ENCODE results near the gene VANGL1.
"Not testable (repeated sequence)": the region's sequence is repeated elsewhere in the genome, so short reads cannot be mapped to it uniquely, and the experiment has no call there.

The VANGL1 gene

DNA sequence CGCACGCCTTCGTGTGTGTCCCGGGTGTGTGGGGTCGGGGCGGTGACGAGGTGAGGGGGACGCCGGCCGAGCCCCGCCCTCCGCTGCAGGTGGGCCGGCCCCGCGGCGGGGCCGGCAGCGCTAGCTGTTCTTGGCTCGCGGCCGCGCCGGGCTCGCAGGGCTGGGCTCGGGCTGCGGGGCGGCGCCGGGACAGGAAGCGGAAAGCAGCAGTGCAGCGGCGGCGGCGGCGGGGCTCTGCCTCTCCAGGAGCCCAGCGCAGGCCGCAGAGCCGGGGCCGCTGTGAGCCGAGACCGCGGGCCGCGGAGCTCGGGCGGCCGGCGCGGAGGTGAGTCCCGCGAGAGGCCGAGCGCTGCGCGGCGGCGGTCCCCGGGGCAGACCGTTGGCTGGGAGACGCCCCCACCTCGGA is at the start of gene VANGL1:
VANGL1 (plus strand) TSS at position 209 of the 406 bp plus-strand sequence. CDS start 9,444 bp downstream, outside the sequence.
- no peak for DNase-seq

- no peak for DNase-seq
These were observed 49.5 kb upstream of the VANGL1 start for GRCh38 chr1:115592264-115592663.

DNA sequence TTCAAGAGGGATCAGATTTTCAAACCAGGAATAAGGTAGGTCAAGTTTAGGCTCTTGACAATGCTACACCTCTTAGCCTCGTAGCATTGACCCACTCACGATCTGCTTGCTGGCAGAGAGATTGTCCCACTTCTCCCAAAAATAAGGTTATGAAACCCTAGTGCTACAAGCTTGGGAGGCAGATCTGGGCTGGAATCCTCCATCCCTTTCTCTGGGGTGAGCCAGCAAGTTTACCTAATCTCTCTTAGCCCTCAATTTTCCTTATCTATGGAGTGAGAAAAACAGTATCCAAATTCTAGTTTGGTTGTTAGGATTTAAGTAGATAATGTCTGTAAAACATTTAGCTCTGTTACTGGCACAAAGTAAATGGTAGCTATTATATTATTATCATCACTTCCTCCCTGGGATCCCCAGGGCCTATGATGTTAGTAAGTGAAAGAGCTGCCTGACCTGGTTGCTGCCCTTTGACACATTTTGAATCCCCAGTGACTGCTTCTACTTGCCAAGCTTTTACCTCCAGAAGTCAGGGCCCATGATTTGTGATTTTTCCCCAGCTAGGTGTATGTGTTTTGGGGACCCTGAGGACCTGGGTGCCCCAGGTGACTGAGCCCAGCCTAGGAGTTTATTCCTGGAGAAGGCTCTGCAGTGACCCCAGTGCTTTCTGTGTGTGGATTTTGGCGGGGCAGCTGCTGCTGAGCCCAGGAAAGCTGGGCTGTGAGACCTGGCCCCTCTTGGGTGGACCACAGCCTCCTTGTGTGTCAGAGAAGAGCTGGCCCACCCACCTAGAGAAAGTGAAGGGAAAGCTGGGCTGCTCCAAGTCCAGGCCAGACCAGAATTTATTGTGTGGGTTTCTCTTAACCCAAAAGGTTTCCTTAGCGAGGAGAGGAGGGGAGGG is 48.2 kb upstream of the VANGL1 start:
- no peak for DNase-seq

GRCh38 chr1:115594600-115594999 is 47.2 kb upstream of the VANGL1 start:
- DNase-seq: no peak

GRCh38 chr1:115595279-115596079 is 46.3 kb upstream of the VANGL1 start:
- peak; percentile 31 for DNase-seq

DNA sequence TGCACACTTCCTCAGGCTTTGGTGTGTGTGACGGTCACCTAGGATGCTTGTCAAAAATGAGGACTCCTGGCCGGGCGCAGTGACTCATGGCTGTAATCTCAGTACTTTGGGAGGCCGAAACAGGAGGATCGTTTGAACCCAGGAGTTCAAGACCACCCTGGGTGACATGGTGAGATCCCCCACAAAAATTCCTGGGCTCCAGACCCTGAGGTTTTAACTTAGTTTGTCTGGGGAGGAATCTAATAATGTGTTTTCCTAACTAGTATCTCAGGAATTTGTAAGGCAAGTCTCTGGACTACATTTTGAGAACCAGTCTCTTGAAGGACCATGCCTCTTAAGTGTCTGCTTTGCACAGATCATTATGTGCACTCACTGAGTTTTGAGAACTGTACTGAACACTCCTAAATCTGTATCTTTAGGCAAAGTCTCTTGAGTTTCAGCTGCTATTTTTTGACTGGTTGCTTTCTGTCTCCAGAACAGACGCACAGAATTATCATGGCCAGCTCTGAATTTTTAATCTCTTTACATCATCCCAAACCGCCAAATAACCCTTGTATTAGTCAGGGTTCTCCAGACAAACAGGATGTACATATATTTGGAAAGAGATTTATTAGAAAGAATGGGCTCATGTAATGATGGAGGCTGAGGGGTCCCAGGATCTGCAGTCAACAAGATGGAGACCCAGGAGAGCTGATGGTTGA is 45.5 kb upstream of the VANGL1 start:
- DNase-seq: no peak

DNA sequence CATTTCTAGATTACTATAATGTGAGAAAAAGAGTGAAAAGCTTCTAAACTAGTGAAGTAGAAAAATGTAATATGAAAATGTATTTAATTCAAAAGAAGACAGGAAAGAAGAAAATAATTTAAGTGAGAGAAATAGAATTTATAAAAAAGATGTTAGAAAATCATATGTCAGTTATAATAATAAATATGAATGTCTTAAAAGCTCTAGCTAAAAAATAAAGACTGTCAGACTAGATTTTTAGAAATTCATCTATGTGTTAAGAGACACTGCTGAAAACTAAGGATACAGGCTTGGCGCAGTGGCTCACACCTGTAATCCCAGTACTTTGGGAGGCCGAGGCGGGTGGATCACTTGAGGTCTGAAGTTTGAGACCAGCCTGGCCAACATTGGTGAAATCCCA is 37.3 kb upstream of the VANGL1 start:
- no peak for DNase-seq

DNA sequence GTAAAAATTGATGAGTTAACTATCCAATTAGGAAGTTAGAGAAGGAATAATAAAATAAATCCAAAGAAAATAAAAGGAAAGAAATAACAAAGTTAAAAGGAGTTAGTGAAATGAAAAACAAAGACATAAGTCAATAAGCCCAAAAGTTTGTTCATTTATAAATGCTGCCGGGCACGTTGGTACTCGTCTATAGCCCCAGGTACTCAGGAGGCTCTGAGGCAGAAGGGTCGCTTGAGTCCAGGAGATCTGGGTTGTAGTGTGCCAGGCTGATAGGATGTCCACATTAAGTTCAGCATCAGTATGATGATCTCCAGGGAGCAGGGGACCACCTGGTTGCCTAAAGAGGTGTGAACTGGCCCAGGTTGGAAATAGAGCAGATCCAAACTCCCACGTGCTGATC is 35.5 kb upstream of the VANGL1 start:
- DNase-seq: no peak

GRCh38 chr1:115609021-115609420 is 32.7 kb upstream of the VANGL1 start:
- DNase-seq: no peak

GRCh38 chr1:115613767-115614166 is 28.0 kb upstream of the VANGL1 start:
- no peak for DNase-seq

DNA sequence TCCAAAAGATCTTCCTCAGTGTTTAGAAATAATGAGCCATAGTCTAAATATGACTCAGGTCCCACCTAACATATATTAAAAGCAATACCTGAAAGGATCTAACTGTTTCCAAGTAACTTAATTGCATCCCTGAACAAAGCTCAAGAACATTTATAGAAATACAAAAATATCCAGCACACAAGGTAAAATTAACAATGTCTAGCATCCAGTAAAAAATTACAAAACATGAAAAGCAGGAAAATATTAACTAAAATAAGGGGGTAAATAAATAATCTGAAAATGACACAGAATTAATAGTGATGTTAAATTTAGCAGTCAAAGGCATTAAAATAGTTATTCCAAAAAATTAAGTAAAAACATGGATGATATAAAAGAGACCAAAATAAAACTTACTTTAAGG is 21.3 kb upstream of the VANGL1 start:
- DNase-seq: no peak

DNA sequence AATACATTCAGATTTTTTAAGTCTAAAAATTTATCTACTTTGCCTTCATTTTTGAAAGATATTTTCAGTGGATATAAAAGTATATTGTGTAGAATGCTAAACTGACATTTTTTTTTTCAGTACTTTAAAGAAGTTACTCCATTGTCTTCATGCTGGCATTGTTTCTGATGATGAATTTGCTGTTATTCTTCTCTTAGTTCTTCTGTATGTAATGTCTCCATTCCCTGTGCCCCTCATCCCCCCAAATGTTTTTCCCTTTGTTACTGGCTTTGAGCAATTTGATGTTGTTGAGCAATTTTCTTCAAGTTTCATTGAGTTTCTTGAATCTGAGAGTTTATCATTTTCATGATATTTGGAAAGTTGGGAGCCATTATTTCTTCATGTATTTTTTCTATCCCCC is 20.8 kb upstream of the VANGL1 start:
- no peak for DNase-seq

- no peak for DNase-seq
These were observed 16.9 kb upstream of the VANGL1 start for GRCh38 chr1:115624859-115625258.

GRCh38 chr1:115630342-115630741 is 11.4 kb upstream of the VANGL1 start:
- DNase-seq: no peak

DNA sequence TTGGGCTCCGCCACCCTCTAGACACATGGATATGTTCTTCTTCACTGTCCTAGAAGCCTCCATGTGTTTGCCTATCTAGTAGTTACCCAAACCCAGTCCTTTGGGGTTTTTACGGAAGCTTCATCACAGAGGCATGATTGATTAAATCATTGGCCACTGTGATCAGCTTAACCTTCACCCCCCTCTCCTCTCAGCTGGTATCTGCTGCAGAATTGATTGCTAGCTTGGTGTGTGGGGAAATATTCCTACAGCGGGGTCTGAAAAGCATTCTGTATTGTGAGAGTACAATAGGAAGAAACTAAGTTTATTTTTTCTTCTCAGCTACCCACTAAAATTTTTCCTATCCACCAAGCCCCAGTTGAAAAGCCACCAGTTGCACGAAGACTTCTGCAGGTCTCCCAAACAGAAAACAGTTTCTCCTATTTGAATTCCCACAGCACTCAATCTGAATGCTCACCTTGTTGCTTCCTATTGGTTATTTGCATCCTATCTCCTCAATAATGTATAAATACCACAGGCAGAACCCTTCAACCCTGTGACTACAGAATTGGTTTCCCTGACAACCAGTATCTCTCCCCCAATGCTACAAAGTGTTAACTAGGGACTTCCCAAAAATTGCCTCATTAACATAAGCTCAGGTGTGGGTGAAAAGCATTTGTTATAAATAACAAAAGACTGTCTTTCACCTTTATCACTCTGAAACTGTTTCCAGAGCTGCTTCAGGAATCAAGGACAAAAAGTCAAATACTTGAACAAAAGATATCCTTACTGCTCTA is 9.3 kb upstream of the VANGL1 start:
- no peak for DNase-seq

DNA sequence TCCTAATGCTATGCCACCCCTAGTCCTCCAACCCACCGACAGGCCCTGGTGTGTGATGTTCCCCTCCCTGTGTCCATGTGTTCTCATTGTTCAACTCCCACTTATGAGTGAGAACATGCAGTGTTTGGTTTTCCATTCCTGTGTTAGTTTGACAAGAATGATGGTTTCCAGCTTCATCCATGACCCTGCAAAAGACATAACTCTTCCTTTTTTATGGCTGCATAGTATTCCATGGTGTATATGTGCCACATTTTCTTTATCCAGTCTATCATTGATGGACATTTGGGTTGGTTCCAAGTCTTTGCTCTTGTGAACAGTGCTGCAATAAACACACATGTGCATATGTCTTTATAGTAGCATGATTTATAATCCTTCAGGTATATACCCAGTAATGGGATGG is 8.2 kb upstream of the VANGL1 start:
- DNase-seq: not testable (repeated sequence)

DNA sequence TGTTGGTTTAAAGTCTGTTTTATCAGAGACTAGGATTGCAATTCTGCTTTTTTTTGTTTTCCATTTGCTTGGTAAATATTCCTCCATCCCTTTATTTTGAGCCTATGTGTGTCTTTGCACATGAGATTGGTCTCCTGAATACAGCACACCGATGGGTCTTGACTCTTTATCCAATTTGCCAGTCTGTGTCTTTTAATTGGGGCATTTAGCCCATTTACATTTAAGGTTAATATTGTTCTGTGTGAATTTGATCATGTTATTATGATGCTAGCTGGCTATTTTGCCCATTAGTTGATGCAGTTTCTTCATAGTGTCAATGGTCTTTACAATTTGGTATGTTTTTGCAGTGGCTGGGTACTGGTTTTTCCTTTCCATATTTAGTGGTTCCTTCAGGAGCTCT is 4.5 kb upstream of the VANGL1 start:
- DNase-seq: not testable (repeated sequence)

- DNase-seq: no peak
These were observed 1.4 kb upstream of the VANGL1 start for GRCh38 chr1:115640384-115640783.

DNA sequence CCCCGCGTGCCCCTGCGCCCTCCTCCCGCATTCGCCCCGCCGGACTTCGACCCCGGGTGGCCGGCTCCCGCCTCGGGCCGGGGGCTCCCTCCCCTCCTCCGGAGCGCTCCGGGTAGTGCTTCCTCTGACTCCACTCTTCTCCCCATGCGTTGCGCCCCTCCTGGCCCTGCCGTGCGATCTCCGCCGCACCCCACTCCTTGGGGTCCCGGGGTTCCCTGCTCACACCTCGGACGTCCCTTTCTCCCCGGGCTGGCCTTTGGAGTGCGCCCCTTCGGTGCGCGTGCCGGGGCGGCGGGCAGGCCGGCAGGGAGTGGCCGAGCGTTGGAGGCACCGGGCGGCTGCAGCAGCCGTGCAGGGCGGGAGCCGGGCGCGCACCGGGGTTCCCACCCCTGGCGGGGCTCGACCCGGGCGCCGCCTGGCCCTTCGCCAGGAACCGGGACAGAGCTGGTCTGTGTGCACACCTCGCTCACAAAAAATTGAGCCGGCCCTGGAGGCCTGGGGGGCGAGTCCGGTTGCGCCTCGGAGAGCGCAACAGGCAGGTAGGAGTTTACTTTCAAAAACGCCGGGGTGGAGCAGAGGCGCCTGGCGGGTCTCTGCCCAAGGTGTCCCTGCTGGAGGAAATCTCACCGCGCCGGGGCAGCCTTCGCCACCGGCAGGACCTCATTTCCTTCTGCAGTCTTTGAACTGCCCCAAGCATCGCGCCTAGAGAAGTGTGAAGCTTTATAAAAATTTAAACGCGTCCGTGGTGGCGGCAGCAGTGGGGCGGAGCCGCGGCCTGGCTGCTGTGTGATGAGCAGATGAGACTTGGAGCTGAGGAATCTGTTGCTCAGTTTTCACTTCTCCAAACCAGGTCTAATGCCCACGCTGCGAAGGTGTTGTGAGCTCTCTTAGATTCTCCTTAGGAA is 650 bp downstream of the VANGL1 start:
- DNase-seq: no peak

DNA sequence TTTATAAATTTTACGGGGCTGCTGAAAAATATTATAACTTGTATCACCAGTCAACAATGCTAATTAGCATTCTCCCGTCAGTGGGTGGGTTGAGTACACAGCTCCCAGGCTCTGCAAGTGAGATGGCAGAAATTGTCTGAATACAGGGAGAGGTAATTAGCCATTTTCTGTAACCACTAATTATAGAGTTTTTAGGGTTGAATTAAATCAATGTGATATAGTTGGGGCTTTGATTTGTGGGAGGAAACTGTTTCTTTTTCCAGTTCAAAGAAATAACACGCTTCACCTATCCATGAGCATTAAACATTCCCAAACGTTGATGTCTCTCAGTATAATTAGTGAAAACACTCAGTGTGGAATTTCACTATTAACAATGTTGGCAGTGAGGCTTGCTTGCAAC is 1.5 kb downstream of the VANGL1 start:
- no peak for DNase-seq

DNA sequence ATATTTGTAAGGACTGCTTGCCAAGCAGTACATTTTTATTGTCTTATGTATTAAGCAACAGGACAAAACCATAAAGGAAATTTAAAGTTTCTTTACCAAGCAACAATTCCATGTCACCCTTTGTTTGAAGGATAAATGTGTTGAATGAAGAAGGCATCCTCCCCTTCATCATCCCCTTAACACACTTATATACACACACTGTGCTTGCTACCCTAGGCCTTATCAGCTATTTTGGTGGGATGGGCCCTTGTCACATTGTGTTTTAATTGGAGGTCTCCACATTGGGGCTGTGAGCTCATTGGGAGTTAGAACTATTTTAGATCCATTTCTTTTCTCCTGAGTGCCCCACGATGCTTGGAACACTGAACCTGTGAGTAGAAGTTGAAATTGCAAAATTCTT is 1.9 kb downstream of the VANGL1 start:
- no peak for DNase-seq

DNA sequence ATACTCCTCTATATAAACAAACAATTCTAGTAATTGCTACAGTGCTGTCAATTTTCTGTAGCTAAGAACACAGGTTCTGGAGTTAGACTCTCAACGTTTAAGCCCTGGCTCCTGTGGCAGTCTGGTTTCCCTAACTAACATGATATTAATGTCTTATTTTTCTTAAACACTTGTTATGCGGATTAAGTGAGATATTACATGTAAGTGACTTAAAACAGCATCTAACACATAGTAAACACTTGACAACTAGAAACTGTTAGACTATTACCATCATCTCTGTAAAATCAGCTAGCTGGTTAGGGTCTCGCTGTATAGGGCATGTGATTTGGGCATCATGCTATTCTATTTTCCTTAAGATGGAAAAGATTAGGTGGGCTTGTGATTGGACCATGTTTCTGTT is 2.3 kb downstream of the VANGL1 start:
- no peak for DNase-seq
